ENCODE results near the gene SMIM38.

The SMIM38 gene

GRCh38 chr11:69171476-69172240 lies 15.9 kb downstream of the SMIM38 start:
- H3K27me3 Mint-ChIP-seq, result no peaks in the 10 kb centered on the region
- H3K36me3 Mint-ChIP-seq, result peaks cover 2% of the 10 kb centered on the region
- H3K4me3 Mint-ChIP-seq, result no peak overlapping the region
- no peak overlapping the region for H3K27ac Mint-ChIP-seq
- no peaks in the 10 kb centered on the region for H3K9me3 Mint-ChIP-seq
- H3K4me1 Mint-ChIP-seq, result peaks cover 12% of the 10 kb centered on the region

GRCh38 chr11:69172674-69173073 lies 16.9 kb downstream of the SMIM38 start:
- Mint-ChIP-seq H3K9me3 (no peaks in the 10 kb centered on the region), H3K4me3 (no peak overlapping the region), H3K36me3 (peaks cover 2% of the 10 kb centered on the region), H3K27ac (no peak overlapping the region), H3K27me3 (no peaks in the 10 kb centered on the region), H3K4me1 (peaks cover 5% of the 10 kb centered on the region)

GRCh38 chr11:69173331-69173730 lies 17.6 kb downstream of the SMIM38 start:
- H3K9me3 Mint-ChIP-seq, result no peaks in the 10 kb centered on the region
- peaks cover 2% of the 10 kb centered on the region for H3K36me3 Mint-ChIP-seq
- H3K4me1 Mint-ChIP-seq, result peaks cover 5% of the 10 kb centered on the region
- no peak overlapping the region for H3K4me3 Mint-ChIP-seq
- no peaks in the 10 kb centered on the region for H3K27me3 Mint-ChIP-seq
- H3K27ac Mint-ChIP-seq, result no peak overlapping the region

- H3K27me3 Mint-ChIP-seq, result no peaks in the 10 kb centered on the region
- H3K4me3 Mint-ChIP-seq, result no peak overlapping the region
- peaks cover 5% of the 10 kb centered on the region for H3K4me1 Mint-ChIP-seq
Observed at GRCh38 chr11:69173925-69174581, 18.3 kb downstream of the SMIM38 start.

GRCh38 chr11:69174841-69175240 lies 19.1 kb downstream of the SMIM38 start:
- no peak overlapping the region for H3K27ac Mint-ChIP-seq
- no peaks in the 10 kb centered on the region for H3K27me3 Mint-ChIP-seq
- H3K4me3 Mint-ChIP-seq, result no peak overlapping the region
- peaks cover 5% of the 10 kb centered on the region for H3K4me1 Mint-ChIP-seq
- peaks cover 2% of the 10 kb centered on the region for H3K36me3 Mint-ChIP-seq
- H3K9me3 Mint-ChIP-seq, result no peaks in the 10 kb centered on the region

More at GRCh38 chr11:69173925-69174581, 18.3 kb downstream of the SMIM38 start:
- Mint-ChIP-seq H3K9me3 (no peaks in the 10 kb centered on the region), H3K36me3 (peaks cover 2% of the 10 kb centered on the region), H3K27ac (no peak overlapping the region)

- H3K4me1 Mint-ChIP-seq, result no peaks in the 10 kb centered on the region
- no peaks in the 10 kb centered on the region for H3K9me3 Mint-ChIP-seq
- H3K4me3 Mint-ChIP-seq, result no peak overlapping the region
- no peaks in the 10 kb centered on the region for H3K27me3 Mint-ChIP-seq
- H3K27ac Mint-ChIP-seq, result no peak overlapping the region
- peaks cover 2% of the 10 kb centered on the region for H3K36me3 Mint-ChIP-seq
Observed at GRCh38 chr11:69178819-69179482, 23.2 kb downstream of the SMIM38 start.

- H3K4me1 Mint-ChIP-seq, result no peaks in the 10 kb centered on the region
- no peaks in the 10 kb centered on the region for H3K36me3 Mint-ChIP-seq
- H3K4me3 Mint-ChIP-seq, result no peak overlapping the region
- H3K27ac Mint-ChIP-seq, result no peak overlapping the region
- no peaks in the 10 kb centered on the region for H3K27me3 Mint-ChIP-seq
- H3K9me3 Mint-ChIP-seq, result no peaks in the 10 kb centered on the region
Observed at GRCh38 chr11:69180226-69180625, 24.5 kb downstream of the SMIM38 start.

GRCh38 chr11:69180726-69181125 lies 25.0 kb downstream of the SMIM38 start:
- Mint-ChIP-seq H3K27ac (no peak overlapping the region), H3K27me3 (no peaks in the 10 kb centered on the region), H3K9me3 (no peaks in the 10 kb centered on the region), H3K36me3 (no peaks in the 10 kb centered on the region), H3K4me1 (no peaks in the 10 kb centered on the region), H3K4me3 (no peak overlapping the region)

GRCh38 chr11:69183613-69184012 lies 27.9 kb downstream of the SMIM38 start:
- H3K4me3 Mint-ChIP-seq, result no peak overlapping the region
- H3K4me1 Mint-ChIP-seq, result no peaks in the 10 kb centered on the region
- no peaks in the 10 kb centered on the region for H3K27me3 Mint-ChIP-seq
- H3K9me3 Mint-ChIP-seq, result peaks cover 6% of the 10 kb centered on the region
- H3K36me3 Mint-ChIP-seq, result no peaks in the 10 kb centered on the region
- no peak overlapping the region for H3K27ac Mint-ChIP-seq

- Mint-ChIP-seq H3K36me3 (no peaks in the 10 kb centered on the region), H3K27me3 (no peaks in the 10 kb centered on the region), H3K9me3 (peaks cover 6% of the 10 kb centered on the region), H3K4me3 (no peak overlapping the region), H3K4me1 (no peaks in the 10 kb centered on the region), H3K27ac (no peak overlapping the region)
Observed at GRCh38 chr11:69186316-69187260, 30.9 kb downstream of the SMIM38 start.

GRCh38 chr11:69187540-69188065 lies 31.9 kb downstream of the SMIM38 start:
- no peaks in the 10 kb centered on the region for H3K36me3 Mint-ChIP-seq
- H3K9me3 Mint-ChIP-seq, result peaks cover 6% of the 10 kb centered on the region
- H3K4me1 Mint-ChIP-seq, result peaks cover under 1% of the 10 kb centered on the region
- H3K27me3 Mint-ChIP-seq, result no peaks in the 10 kb centered on the region
- no peak overlapping the region for H3K4me3 Mint-ChIP-seq
- H3K27ac Mint-ChIP-seq, result no peak overlapping the region

GRCh38 chr11:69189059-69189458 lies 33.3 kb downstream of the SMIM38 start:
- no peaks in the 10 kb centered on the region for H3K36me3 Mint-ChIP-seq
- no peak overlapping the region for H3K4me3 Mint-ChIP-seq
- peaks cover 3% of the 10 kb centered on the region for H3K4me1 Mint-ChIP-seq
- H3K9me3 Mint-ChIP-seq, result peaks cover 6% of the 10 kb centered on the region
- no peaks in the 10 kb centered on the region for H3K27me3 Mint-ChIP-seq
- no peak overlapping the region for H3K27ac Mint-ChIP-seq

GRCh38 chr11:69190796-69191536 lies 35.2 kb downstream of the SMIM38 start:
- Mint-ChIP-seq H3K27ac (no peak overlapping the region), H3K4me1 (peaks cover 3% of the 10 kb centered on the region), H3K9me3 (peaks cover 16% of the 10 kb centered on the region), H3K36me3 (no peaks in the 10 kb centered on the region), H3K4me3 (no peak overlapping the region), H3K27me3 (no peaks in the 10 kb centered on the region)

GRCh38 chr11:69192301-69192721 lies 36.6 kb downstream of the SMIM38 start:
- no peaks in the 10 kb centered on the region for H3K27me3 Mint-ChIP-seq
- H3K4me3 Mint-ChIP-seq, result no peak overlapping the region
- H3K4me1 Mint-ChIP-seq, result peaks cover 3% of the 10 kb centered on the region
- H3K36me3 Mint-ChIP-seq, result no peaks in the 10 kb centered on the region
- no peak overlapping the region for H3K27ac Mint-ChIP-seq
- H3K9me3 Mint-ChIP-seq, result peaks cover 16% of the 10 kb centered on the region

All from activated naive CD4-positive, alpha-beta T cell treated with anti-CD3 and anti-CD28 coated beads, Interleukin-2, amount 50 U/mL, for 24 hours (primary cell).